Measurements from ENCODE around the gene CCNY.

CCNY gene

GRCh38 chr10:35460852-35461460 is 124.6 kb downstream of the CCNY start:
- in situ Hi-C loops (cut with HindIII; ENCODE audit: low pct_ligation_motif_present, low sequenced_read_pairs): no loop called here
- no peak for DNase-seq

GRCh38 chr10:35462491-35462934 is 126.2 kb downstream of the CCNY start:
- Histone ChIP-seq H3K27ac (no peak overlapping the region), H3K27me3 (replicated peaks) (no peaks in the 10 kb centered on the region), H3K36me3 (replicated peaks) (no peaks in the 10 kb centered on the region), H3K4me3 (ENCODE audit: low read depth, low read length) (no peak overlapping the region)
- in situ Hi-C loops (cut with HindIII; ENCODE audit: low pct_ligation_motif_present, low sequenced_read_pairs): no loop called here
- no peak for TF ChIP-seq CTCF (IDR thresholded peaks at IDR 0.05; ENCODE audit: low read depth, low read length, missing control alignments)
- no peak for DNase-seq

More at GRCh38 chr10:35460852-35461460, 124.6 kb downstream of the CCNY start:
- Histone ChIP-seq H3K36me3 (replicated peaks) (no peaks in the 10 kb centered on the region), H3K27ac (no peak overlapping the region), H3K27me3 (replicated peaks) (no peaks in the 10 kb centered on the region), H3K4me3 (ENCODE audit: low read depth, low read length) (no peak overlapping the region)
- TF ChIP-seq CTCF (IDR thresholded peaks at IDR 0.05; ENCODE audit: low read depth, low read length, missing control alignments): no peak

- in situ Hi-C loops (cut with HindIII; ENCODE audit: low pct_ligation_motif_present, low sequenced_read_pairs): no loop called here
- Histone ChIP-seq H3K36me3 (replicated peaks) (no peaks in the 10 kb centered on the region), H3K27ac (no peak overlapping the region), H3K4me3 (ENCODE audit: low read depth, low read length) (no peak overlapping the region), H3K27me3 (replicated peaks) (no peaks in the 10 kb centered on the region)
- TF ChIP-seq CTCF (IDR thresholded peaks at IDR 0.05; ENCODE audit: low read depth, low read length, missing control alignments): no peak
- no peak for DNase-seq
Observed at GRCh38 chr10:35463105-35463867, 127.0 kb downstream of the CCNY start.

GRCh38 chr10:35463878-35464277 is 127.6 kb downstream of the CCNY start:
- in situ Hi-C loops (cut with HindIII; ENCODE audit: low pct_ligation_motif_present, low sequenced_read_pairs): no loop called here
- H3K4me3 ChIP-seq (ENCODE audit: low read depth, low read length): no peak overlapping the region
- no peaks in the 10 kb centered on the region for H3K27me3 ChIP-seq (replicated peaks)
- no peak overlapping the region for H3K27ac ChIP-seq
- DNase-seq: no peak
- H3K36me3 ChIP-seq (replicated peaks): no peaks in the 10 kb centered on the region
- no peak for TF ChIP-seq CTCF (IDR thresholded peaks at IDR 0.05; ENCODE audit: low read depth, low read length, missing control alignments)

GRCh38 chr10:35464825-35465456 is 128.6 kb downstream of the CCNY start:
- Histone ChIP-seq H3K4me3 (ENCODE audit: low read depth, low read length) (no peak overlapping the region), H3K27ac (no peak overlapping the region), H3K36me3 (replicated peaks) (no peaks in the 10 kb centered on the region), H3K27me3 (replicated peaks) (no peaks in the 10 kb centered on the region)
- no peak for TF ChIP-seq CTCF (IDR thresholded peaks at IDR 0.05; ENCODE audit: low read depth, low read length, missing control alignments)
- DNase-seq: no peak
- in situ Hi-C loops (cut with HindIII; ENCODE audit: low pct_ligation_motif_present, low sequenced_read_pairs): no loop called here

Data from brain microvascular endothelial cell (primary cell).